ENCODE results near the gene ULK4. TPM values are rescaled to one million over a fixed set of nuclear protein-coding genes. Genes with fewer than 3 reads are reported as not detected.

The ULK4 gene
- total and polyA plus RNA-seq, 2 of the 8 experiments (the other 6 are each of a cell fraction or from before 2014, with no cell fraction given), result 3.0 to 10.8 TPM

GRCh38 chr3:41652506-41652905, 309.4 kb downstream of the ULK4 start (continued):
- TF ChIP-seq ATF2 (IDR thresholded peaks at IDR 0.05; ENCODE audit: low read length), result no peak
- no peak for TF ChIP-seq GTF2F1 (IDR thresholded peaks at IDR 0.05; ENCODE audit: borderline replicate concordance, low read depth, low read length)
- no peak for TF ChIP-seq BACH1 (IDR thresholded peaks at IDR 0.05; ENCODE audit: low read length)

Measured in H1 (cell line).